HEK293 (cell line): ENCODE data around the gene PDE10A.

Source experiments
- KLF1 ChIP-seq: fragments of 450-650 bp; formaldehyde crosslinking; IDR thresholded peaks from 2 replicates; pipeline ENCODE4 v1.5.1; 2016; ENCODE audit warnings: missing biosample characterization, missing genetic modification characterization
- MYNN ChIP-seq: fragments of 450-650 bp; formaldehyde crosslinking; IDR thresholded peaks from 2 replicates; pipeline ENCODE4 v1.5.1; 2016; ENCODE audit warnings: missing biosample characterization, missing genetic modification characterization, borderline replicate concordance
- PBX3 ChIP-seq: sonication (generic); formaldehyde crosslinking; IDR thresholded peaks from 2 replicates; pipeline ENCODE4 v1.8.1; 2022; ENCODE audit warnings: mild to moderate bottlenecking, moderate library complexity, missing genetic modification reagents
- PRDM1 ChIP-seq: fragments of 450-650 bp; formaldehyde crosslinking; IDR thresholded peaks from 2 replicates; pipeline ENCODE4; 2016; ENCODE audit warnings: missing biosample characterization, missing genetic modification characterization
- REPIN1 ChIP-seq: fragments of 450-650 bp; formaldehyde crosslinking; IDR thresholded peaks from 2 replicates; pipeline ENCODE4 v1.5.1; 2017; ENCODE audit warnings: missing biosample characterization, missing genetic modification characterization, low read depth
- SETDB1 ChIP-seq: IDR thresholded peaks from one replicate; pipeline ENCODE4 v1.6.1; 2017; ENCODE audit warnings: mild to moderate bottlenecking, low read length, moderate library complexity, mixed read lengths; ENCODE audit not compliant: insufficient read length
- ZFP3 ChIP-seq: fragments of 450-650 bp; formaldehyde crosslinking; IDR thresholded peaks from 2 replicates; pipeline ENCODE4 v1.5.1; 2016; ENCODE audit warnings: low read depth, missing biosample characterization, missing genetic modification characterization
- ZNF132 ChIP-seq: fragments of 450-650 bp; formaldehyde crosslinking; IDR thresholded peaks from 2 replicates; pipeline ENCODE4 v1.5.1; 2017; ENCODE audit warnings: missing biosample characterization, missing genetic modification characterization, borderline replicate concordance
- ZNF24 ChIP-seq: fragments of 450-650 bp; formaldehyde crosslinking; IDR thresholded peaks from 2 replicates; pipeline ENCODE4 v1.5.1; 2016; ENCODE audit warnings: missing biosample characterization, missing genetic modification characterization
- ZNF701 ChIP-seq: fragments of 450-650 bp; formaldehyde crosslinking; IDR thresholded peaks from 2 replicates; pipeline ENCODE4 v1.5.1; 2016; ENCODE audit warnings: missing biosample characterization, missing genetic modification characterization
- ZNF843 ChIP-seq: fragments of 450-650 bp; formaldehyde crosslinking; IDR thresholded peaks from 2 replicates; pipeline ENCODE4 v1.5.1; 2016; ENCODE audit warnings: missing biosample characterization, missing genetic modification characterization
- TF ChIP-seq, protein P1 (sequence below): fragments of 450-650 bp; formaldehyde crosslinking; IDR thresholded peaks from 2 replicates; pipeline ENCODE4 v1.5.1; 2016; ENCODE audit warnings: missing biosample characterization, missing genetic modification characterization

- TF ChIP-seq, protein P1, sequence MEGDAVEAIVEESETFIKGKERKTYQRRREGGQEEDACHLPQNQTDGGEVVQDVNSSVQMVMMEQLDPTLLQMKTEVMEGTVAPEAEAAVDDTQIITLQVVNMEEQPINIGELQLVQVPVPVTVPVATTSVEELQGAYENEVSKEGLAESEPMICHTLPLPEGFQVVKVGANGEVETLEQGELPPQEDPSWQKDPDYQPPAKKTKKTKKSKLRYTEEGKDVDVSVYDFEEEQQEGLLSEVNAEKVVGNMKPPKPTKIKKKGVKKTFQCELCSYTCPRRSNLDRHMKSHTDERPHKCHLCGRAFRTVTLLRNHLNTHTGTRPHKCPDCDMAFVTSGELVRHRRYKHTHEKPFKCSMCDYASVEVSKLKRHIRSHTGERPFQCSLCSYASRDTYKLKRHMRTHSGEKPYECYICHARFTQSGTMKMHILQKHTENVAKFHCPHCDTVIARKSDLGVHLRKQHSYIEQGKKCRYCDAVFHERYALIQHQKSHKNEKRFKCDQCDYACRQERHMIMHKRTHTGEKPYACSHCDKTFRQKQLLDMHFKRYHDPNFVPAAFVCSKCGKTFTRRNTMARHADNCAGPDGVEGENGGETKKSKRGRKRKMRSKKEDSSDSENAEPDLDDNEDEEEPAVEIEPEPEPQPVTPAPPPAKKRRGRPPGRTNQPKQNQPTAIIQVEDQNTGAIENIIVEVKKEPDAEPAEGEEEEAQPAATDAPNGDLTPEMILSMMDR (tag by site-specific recombination): no peak
- TF ChIP-seq ZNF843 (tag by site-specific recombination) (no peak), ZNF132 (tag by site-specific recombination) (no peak), ZFP3 (tag by site-specific recombination) (no peak), PBX3 (no peak), REPIN1 (tag by site-specific recombination) (no peak), ZNF701 (tag by site-specific recombination) (no peak), KLF1 (tag by site-specific recombination) (no peak), PRDM1 (tag by site-specific recombination) (no peak), MYNN (tag by site-specific recombination) (no peak), ZNF24 (tag by site-specific recombination) (no peak), SETDB1 (no peak)
These were observed 24.5 kb downstream of the PDE10A start for GRCh38 chr6:165638530-165638929.
